Right forelimb (tissue), 1 donor: ENCODE measurements around the gene GPC3.
"Not testable (repeated sequence)": the region's sequence is repeated elsewhere in the genome, so short reads cannot be mapped to it uniquely, and the experiment has no call there.

Experiments
- DNase-seq: peaks from one replicate; pipeline ENCODE4 v3.0.0-alpha.2; 2018

Gene GPC3

DNA sequence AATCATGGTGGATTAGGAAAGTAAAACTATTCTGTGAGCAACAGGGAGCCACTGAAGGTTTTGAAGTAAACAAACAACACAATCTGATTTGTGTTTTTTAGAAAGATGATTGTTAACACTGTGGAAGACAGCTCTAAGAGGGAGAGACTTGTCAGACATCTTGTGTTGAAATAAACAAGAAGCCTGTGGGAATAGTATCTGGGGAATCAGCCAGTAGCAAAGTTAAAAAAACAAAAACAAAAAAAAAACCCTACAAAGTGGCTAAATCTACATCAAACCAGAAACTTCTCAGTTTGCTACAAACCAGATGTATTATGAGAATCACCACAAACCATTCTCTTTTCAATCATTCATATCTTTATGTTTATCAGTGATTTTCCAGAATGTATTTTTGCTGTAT, 444.4 kb downstream of the GPC3 start:
- no peak for DNase-seq

- no peak for DNase-seq
Observed at GRCh38 chrX:133538148-133538547, 447.2 kb downstream of the GPC3 start.

DNA sequence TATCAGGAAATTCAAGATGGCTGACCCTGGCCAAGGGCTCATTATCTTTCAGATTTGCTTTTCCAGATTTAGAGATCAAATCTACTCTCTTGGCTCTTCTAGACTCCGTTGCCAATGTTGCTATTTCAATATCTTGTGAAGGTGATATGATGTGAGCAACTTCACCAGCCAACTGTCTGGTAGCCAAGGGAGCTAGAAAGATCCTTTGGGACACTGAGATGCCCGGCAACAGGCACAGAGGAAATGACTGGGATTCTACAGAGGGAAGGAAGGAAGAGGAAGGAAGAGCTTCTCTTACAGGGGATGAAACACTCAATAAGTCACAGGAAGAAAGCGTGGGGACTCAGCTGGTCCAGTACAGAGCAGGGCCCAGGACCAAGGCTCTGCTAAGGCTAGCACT, 448.3 kb downstream of the GPC3 start:
- no peak for DNase-seq

GRCh38 chrX:133535066-133535465, 450.3 kb downstream of the GPC3 start:
- DNase-seq, result no peak

- DNase-seq, result no peak
Observed at GRCh38 chrX:133534172-133534571, 451.2 kb downstream of the GPC3 start.

DNA sequence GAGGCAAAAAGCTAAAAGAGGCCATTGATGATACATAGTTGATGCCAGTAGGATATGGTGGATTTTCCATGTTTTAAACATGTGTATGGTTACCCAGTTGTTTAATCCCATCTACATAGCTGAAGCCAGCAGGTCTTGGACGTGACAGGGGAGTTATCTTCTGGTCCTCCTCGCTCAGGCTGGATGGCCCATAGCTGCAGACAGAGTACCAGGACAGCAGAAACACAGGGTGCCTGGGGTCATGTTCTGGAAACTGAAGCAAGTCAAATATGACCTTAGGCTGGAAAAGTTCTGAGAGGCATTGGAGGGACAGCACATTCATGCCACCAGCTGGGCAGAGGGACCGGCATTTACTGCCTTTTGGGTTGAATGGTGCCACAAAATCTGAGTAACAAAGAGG, 452.1 kb downstream of the GPC3 start:
- no peak for DNase-seq

GRCh38 chrX:133530960-133531359, 454.4 kb downstream of the GPC3 start:
- DNase-seq, result no peak

- no peak for DNase-seq
Observed at GRCh38 chrX:133529578-133529977, 455.8 kb downstream of the GPC3 start.

DNA sequence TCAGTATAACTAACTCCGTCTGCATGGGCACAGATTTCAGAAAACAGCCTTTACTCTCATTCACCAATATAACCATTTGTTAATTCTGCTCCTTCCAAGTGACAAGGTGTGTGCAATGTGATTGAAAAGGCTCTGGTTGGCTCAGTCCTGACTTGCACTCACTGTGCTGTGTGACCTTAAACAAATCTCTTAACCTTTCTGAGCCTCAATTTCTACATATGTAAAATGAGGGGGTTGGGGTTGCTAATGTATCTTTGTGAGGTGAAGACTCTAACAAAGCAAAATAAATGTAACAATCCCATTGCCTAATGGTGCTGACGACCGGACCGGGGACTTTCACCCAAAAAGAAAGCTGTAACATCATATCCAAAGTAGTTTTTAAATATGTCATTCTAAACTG, 457.6 kb downstream of the GPC3 start:
- DNase-seq, result no peak

DNA sequence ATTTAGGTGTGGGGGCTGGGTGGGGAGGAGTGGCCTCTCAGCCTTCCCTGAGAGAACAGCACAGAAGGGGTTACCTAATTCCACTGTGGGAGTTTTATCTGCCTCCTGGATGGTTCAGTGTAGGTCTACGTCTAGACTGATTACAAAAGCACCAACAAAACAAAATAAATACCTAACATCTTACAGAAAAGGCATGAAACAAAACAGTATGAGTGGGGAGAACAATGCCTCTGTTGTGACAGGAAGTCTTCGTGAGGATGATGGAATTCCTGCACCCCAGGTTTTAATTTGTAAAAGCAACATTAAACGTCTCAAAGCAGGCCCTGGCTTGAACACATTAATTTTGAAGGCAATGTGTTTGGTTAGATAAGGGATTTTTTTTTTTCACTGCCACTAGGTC, 458.0 kb downstream of the GPC3 start:
- no peak for DNase-seq

GRCh38 chrX:133526773-133527172, 458.6 kb downstream of the GPC3 start:
- DNase-seq, result not testable (repeated sequence)

GRCh38 chrX:133523526-133523925, 461.9 kb downstream of the GPC3 start:
- no peak for DNase-seq

GRCh38 chrX:133523081-133523487, 462.3 kb downstream of the GPC3 start:
- DNase-seq, result peak; percentile 44

GRCh38 chrX:133516686-133517085, 468.7 kb downstream of the GPC3 start:
- DNase-seq, result no peak

DNA sequence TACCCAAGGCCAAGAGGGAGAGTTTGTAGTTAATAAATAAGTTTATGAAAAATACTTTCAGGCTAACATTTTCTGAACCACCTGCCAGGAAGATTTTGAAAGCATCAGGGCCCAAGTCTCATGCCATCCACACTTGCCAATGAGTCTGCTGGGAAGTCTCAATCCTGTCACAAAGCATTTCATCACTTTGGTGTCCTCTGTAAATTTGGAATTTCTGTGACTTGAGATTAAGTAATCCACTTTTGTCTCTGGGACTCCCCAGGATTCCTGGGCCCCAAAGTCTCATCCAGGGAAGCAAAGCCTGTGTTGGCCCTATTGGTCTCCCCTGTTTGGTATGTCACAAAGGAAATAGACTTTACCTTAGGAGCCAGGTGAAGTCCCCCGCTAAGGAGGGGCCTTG, 470.9 kb downstream of the GPC3 start:
- DNase-seq, result no peak

- no peak for DNase-seq
Observed at GRCh38 chrX:133513123-133513522, 472.3 kb downstream of the GPC3 start.

DNA sequence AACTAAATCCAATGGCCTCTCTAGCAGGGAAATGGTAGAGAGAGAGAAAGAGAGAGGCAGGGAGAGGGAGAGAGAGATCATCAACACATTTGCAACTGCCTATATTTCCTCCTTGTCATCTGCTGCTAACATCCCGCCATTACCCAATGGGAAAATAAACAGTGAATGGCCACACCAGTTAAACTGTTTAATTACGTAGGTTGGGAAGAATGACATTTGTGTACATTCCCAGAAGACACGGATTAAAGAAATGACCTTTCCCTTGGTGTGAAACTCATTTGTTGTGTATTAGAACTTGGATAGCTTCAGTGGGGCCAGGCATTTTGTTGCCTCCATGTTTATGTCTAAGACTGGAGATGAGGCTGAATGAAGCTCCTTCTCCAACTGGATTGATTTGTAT, 474.4 kb downstream of the GPC3 start:
- DNase-seq, result no peak

GRCh38 chrX:133497356-133497755, 488.0 kb downstream of the GPC3 start:
- DNase-seq, result no peak

DNA sequence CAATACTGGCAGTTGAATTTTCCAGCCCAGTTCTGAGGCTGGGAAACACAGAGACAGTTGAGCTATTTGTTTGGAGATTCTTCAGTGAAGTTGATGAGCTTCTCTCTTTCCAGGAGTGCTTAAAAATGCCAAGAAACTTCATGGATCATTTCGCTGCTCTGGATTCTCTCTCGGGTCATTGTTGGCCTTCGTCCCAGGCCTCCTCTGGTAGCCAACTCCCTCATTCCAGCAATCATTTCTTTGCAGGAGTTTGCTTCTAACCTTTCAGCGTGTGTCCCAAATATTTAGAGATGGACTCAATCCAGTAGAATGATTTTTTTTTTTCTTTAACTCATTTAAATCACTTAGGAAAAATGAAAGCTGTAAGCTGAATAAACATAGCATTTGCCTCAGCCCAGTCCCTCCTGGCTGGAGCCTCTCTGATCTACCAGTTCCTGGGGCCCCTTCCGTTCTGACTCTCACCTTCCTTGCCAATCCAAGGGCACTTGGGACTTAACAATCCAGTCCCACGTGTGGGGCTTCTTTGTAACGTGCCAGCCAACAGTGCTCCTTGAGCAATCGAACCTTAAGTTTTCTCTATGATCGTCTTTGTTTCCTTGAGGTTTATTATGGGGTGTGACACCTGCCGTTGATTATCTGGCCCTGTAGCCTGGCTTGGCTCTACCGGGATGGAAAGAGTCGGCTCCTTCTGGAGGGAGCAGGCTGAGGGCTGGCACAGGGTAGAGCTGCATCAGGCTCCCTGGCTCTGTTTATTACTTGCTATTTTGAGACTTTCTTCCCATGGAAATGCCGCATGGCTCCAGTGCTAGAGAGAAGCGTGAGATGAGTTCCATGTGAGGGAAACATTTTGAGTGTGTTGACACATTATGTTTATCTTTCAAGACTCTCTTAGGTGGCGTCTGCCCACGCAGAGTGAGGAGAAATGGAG, 489.7 kb downstream of the GPC3 start:
- DNase-seq, result peak; percentile 84

DNA sequence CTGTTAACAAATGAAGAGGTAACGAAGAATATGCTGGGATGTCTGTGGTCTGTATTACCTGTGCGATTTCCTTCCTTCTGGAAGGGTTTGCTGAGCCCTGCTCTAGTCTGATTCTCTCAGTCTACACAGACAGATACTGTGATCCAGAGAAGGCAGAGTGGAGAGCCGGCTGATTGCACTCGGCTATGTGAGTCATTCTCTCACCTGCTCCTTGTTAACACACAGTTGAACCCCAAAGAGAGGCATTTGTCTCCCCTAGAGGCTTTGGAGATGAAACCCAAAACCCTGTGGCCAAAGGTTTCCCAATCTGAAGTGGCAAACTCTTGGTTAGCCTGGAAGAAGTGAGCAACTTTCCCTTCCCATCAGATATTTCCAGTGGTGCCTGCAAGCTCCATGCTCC, 492.0 kb downstream of the GPC3 start:
- DNase-seq, result no peak

- DNase-seq, result no peak
Observed at GRCh38 chrX:133490955-133491354, 494.4 kb downstream of the GPC3 start.
